HG02943 (cell line): Measurements from ENCODE around the gene TNNI3.
"Not testable (repeated sequence)": the region's sequence is repeated elsewhere in the genome, so short reads cannot be mapped to it uniquely, and the experiment has no call there.

Experiments used
- ATAC-seq: cut with Tn5 transposase; IDR thresholded peaks from one replicate; pipeline ENCODE4 v1.9.1; 2021; ENCODE audit warnings: mild to moderate bottlenecking, low read depth, moderate library complexity; ENCODE audit not compliant: unreplicated experiment

Gene TNNI3

GRCh38 chr19:55173714-55174409 is 16.3 kb upstream of the TNNI3 start:
- no peak for ATAC-seq

DNA sequence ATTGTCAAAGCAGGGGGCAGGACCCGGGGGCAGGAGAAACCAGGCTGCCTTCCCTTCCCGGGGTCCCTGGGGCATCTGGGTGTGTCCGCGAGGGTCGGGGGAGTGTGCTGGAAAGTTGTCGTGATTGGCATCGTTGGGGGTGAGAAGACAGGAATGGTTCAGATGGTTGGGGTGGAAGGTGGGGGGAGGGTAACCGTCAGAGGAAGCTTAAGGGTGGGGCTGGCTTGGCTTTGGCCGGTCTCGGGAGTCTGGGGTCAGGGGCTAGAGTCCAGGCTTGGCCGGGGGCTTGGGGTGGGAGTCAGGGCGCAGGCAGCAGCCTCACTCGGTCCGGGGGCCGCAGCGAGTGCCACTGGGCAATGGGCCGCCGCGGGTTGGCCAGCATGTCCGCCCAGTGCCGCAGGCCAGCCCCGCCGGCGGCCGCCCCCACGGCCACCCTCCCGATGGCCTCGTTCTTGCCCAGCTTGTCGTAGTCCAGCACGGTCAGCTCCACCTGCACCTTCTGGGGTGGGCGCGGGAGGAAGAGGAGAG is 15.7 kb upstream of the TNNI3 start:
- ATAC-seq, result no peak

DNA sequence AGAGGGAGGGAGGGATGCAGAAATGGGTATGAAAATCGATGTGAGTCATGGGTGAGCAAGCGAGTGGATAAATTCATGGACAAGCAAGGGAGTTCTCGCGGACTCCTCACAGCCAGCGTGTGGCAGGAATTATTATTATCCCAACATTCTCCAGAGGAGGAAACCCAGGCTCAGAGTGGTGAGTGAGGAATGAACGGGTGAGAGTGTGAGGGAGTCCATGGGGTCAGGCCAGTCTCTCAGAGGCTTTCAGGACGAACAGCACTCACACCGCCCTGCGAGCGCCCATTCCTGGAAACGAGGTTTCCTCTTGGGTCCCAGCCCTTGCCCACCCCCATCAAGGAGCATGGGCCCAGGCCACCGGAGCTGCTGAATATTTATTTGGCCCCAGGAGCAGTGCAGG is 15.2 kb upstream of the TNNI3 start:
- ATAC-seq, result no peak

GRCh38 chr19:55172318-55172717 is 14.8 kb upstream of the TNNI3 start:
- ATAC-seq, result not testable (repeated sequence)

DNA sequence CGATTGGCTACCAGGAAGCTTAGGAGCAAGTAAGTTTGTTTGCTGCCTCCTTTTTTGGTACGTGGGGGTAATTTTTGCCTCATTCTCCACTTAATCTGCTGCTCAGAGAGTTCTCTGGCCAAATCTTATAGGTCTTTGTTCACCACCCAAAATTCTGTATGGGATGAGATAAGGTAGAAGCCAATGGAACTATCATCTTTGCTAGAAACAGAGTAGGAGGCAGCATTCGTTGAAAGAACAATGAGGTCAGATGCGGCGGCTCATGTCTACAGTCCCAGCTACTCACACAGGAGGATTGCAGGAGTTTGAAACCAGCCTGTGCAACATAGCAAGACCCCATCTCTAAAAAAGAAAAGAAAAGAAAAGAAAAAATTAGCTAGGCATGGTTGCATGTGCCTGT is 13.9 kb upstream of the TNNI3 start:
- ATAC-seq, result no peak

- no peak for ATAC-seq
Measured at GRCh38 chr19:55169136-55169535, 11.6 kb upstream of the TNNI3 start.

DNA sequence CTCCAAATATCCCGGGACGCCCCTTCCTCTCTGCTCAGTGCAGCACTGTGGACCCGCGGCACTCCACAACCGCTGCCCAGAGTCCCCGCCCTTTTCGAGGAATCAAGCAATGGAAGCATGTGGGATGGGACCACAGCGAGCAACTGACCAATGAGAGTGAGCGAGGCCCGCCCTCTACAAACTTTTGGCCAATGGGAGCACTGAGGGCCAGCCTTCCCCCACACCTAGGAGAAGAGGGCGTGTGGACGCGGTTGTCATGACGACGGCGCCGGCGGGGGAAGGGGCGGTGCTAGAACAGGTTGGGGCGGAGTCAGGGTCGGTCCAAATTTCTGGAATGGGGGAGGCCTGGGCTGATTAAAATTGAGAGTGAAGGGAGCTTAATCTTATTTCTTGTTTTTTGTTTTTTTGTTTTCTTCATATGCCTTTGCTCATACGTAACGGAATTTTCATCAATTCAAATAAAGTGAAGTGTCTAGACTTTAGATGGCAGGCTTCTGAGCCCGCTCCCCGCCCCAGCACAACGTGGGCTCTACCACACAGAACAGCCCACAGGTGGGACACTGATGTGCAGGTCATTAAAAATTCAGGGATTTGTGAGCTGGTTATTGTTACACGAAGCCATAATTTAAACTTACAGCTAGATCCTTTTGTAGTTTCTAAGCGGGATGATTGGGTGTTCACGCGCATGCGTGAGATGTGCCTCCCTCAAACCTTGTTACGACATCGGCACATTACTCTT is 9.2 kb upstream of the TNNI3 start, which contains the start of gene DNAAF3:
Gene DNAAF3 (minus strand): TSS at position 84 of the 739 bp plus-strand sequence. CDS start 200 bp downstream, outside the sequence.
- peak; percentile 76 for ATAC-seq

GRCh38 chr19:55165952-55166529 is 8.5 kb upstream of the TNNI3 start:
- ATAC-seq, result no peak

GRCh38 chr19:55161571-55162322 is 4.2 kb upstream of the TNNI3 start:
- ATAC-seq, result no peak

DNA sequence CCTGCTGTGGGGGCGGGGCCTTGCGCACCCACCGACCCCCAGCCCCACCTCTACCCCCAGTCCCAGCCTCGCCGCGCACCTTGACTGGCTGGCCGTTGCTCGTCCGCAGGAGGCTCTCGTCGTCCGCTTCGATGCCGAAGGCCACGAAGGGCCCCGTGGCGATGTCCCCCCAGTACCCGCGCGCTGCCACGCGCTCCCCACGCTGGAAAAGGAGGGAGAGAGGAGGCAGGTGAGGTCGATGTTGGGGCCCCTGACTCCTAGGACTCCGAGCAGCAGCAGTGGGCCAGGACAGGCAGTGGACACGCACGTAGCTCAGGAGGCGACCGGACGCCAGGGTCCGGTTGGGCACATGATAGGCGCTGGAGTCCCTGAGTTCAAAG is 3.4 kb upstream of the TNNI3 start:
- no peak for ATAC-seq

GRCh38 chr19:55160128-55160985 is 2.8 kb upstream of the TNNI3 start:
- no peak for ATAC-seq

DNA sequence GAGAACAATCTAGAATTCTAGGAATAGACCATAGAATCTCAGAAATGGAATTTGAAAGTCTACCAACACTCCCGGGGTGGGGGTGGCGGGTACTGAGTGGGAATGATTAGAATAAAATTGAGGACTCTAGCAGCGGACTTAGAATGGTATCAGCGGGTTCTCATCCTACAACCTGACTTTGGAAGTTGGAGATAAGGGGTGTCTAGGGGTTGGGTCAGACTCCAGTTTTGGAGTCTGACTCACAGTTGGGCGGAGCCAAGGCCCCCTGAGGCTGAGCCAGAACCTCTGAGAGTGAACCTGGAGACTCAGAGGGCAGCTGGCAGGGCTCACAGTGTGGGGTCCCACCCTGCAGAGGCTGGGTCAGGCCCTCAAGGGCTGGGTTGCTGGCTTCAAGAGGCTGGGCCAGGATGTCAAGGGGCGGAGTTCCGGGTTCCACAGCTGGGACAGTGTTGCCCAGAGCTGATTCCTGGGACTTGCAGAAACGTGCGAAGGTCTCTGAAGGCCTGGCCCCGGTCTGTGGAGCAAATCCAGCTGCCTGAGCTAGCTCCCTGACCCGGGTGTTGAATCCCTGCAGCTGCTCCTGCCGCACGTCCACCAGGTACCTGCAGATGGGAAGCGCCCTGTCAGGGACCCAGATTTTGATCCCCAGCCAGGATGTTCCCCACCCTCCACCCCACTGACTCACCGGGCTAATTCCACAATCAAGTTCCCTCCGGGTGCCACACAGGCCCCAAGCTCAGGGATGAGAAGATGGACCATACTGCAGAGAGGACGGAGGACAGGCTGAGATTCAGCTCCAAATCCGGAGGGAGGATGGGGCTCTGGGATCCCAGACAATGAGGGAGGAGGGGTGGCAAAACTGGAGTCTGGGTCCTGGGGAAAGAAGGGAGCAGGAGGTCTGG is 1.6 kb upstream of the TNNI3 start:
- ATAC-seq, result no peak

- ATAC-seq, result no peak
Measured at GRCh38 chr19:55158423-55158822, 891 bp upstream of the TNNI3 start.

DNA sequence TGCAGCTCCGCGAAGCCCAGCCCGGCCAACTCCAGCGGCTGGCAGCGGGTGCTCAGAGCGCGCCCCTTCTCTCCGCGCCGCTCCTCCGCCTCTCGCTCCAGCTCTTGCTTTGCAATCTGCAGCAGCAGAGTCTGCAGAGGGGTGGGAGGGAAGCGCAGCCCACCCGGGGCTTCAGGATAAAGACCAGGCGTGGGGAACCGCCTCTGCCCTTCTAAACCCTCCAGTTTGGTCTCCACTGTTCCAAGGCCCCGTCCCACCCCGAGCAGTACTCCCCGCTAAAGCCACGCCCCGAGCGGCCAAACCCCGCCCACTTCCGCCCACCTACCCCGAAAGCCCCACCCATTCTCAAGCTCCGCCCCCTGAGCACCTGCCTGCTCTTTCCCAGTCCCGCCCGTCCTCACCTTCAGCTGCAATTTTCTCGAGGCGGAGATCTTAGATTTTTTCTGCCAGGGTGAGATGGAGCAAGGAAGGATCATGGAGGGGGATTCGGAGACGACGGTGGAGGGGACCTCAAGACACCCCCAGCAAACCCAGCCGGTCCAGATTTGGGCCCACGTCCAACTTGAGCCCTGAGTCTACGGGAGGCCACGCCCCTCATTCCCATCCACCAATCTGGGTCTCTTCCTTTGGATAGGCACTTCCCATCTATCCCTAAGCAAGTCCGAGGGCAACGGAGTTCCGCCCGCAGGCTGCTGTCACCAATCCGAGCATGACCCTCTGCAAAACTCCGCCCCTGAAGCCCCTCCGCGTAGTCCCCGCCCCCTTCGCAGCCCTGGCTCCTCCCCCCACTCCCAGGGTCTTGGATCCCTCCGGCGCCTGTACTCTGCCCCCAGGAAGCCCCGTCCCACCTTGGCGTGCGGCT is 1.1 kb downstream of the TNNI3 start:
- ATAC-seq, result no peak

- not testable (repeated sequence) for ATAC-seq
Measured at GRCh38 chr19:55155784-55156183, 1.7 kb downstream of the TNNI3 start.

DNA sequence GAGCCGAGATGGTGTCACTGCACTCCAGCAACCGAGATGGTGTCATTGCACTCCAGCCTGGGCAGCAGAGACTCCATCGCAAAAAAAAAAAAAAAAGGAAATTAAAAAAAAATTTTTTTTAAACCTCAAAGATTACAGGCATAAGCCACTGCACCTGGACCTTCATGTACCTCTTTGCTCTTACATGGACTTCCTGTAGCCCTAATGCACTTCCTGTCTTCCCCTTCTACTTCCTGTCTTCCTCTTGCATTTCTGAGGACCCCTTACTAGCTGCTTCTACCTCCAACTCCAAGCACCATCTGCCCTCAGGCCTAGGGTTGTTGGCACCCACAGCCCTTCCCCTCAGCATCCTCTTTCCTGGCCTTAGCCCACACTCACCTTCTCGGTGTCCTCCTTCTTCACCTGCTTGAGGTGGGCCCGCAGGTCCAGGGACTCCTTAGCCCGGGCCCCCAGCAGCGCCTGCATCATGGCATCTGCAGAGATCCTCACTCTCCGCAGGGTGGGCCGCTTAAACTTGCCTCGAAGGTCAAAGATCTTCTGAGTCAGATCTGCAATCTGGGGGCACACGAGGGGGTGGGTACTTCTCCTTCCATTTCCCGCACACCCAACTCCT is 3.8 kb downstream of the TNNI3 start:
- no peak for ATAC-seq

DNA sequence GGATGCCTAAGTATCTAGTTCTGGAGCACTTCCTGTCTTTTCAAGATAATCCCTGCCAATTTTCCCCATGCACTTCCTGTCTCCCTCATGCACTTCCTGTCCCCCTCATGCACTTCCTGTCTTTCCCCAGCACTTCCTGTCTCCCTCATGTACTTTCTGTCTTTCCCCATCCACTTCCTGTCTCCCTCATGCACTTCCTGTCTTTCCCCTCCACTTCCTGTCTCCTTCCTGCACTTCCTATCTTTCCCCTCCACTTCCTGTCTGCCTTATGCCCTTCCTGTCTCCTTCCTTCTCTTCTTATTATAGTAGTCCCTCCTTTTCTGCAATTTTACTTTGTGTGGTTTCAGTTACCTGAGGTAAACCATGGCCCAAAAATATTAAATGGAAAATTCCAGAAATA is 5.5 kb downstream of the TNNI3 start:
- ATAC-seq, result no peak
